Hematopoietic multipotent progenitor cell treated with erythropoietin and hydrocortisone succinate and interleukin-3 and kit ligand, for 15 days (in vitro differentiated cells): ENCODE results near the gene PRSS57.
"Not testable (repeated sequence)": the region's sequence is repeated elsewhere in the genome, so short reads cannot be mapped to it uniquely, and the experiment has no call there.

Experiments used
- DNase-seq: peaks from one replicate; pipeline ENCODE4 v3.0.0-alpha.2; 2015; ENCODE audit warnings: low spot score

Gene PRSS57

DNA sequence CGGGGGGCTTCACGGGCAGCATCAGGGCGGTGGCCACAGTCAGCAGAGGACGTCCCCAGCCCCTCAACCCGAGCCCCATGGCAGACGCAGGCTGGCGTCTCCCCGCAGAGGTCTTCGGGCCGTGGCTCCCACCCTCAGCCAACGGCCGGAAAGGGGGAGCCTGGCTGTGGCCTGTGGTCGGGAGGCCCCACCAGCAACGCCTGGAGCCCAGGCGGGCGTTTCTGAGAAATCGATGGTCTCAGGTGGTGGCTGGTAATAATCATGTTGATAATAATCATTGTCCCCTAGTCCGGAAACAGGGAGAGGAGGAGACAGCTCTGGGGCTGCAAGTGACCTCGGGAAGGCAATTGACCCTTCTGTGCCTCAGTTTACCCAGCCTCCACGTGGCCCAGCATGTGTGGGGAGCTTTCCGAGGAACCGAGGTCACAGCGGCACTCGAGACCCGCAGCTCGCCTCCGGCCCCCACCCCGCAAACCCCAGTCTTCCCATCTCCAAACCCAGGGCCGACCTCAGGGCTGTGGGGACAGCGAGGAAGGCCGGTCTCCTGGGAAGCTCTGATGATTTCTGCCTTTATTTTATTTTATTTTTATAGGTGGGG lies at the start of gene PRSS57:
TSS of gene PRSS57 (minus strand) at position 101 of the 598 bp plus-strand sequence. CDS start at position 79, 22 bp downstream.
- no peak for DNase-seq

DNA sequence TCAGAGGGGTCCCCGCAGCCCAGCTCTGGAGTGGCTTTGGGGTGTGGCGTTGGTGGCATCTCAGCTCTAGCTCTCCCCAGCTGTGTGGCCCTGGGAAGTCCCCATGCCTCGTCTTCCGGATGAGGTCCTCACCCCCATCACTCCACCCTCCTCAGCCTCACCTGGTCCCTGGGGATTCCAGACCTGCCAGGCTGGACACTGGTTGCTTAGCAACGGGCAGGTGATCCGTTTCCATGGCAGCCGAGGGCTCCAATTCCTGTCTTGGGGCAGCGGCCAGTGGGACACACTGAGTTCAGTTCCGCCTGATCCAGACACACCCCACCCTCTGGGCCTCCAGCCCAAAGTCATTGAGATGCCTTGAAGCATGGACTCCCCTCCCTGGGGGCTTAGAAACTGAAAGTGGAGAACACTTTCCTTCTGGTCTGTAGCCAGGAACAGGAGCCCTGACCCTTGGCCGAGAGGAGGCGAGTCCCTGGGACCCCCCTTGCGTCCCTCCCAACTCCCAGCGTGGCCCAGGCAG lies 48.0 kb upstream of the PRSS57 start:
- DNase-seq, result no peak

DNA sequence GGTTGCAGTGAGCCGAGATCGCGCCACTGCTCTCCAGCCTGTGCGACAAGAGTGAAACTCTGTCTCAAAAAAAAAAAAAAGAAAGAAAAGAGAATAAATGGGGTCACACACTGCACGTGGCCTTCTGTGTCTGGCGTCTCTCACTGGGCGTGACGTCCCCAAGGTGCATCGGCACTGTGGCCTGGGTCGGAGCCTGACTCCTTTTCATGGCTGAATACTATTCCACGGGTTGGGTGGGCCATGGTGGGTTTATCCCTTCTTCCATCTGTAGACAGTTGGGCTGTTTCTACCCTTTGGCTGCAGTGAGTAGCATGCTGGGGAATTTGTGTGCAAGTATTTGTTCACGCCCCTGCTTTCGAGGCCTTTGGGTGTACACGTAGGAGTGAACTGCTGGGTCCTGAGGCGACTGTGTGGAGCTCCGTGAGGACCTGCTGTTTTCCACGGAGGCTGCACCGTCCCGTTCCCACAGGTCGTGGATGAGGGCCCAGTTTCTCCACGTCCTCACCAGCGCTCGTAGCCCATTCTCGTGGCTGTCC lies 47.4 kb upstream of the PRSS57 start:
- no peak for DNase-seq

DNA sequence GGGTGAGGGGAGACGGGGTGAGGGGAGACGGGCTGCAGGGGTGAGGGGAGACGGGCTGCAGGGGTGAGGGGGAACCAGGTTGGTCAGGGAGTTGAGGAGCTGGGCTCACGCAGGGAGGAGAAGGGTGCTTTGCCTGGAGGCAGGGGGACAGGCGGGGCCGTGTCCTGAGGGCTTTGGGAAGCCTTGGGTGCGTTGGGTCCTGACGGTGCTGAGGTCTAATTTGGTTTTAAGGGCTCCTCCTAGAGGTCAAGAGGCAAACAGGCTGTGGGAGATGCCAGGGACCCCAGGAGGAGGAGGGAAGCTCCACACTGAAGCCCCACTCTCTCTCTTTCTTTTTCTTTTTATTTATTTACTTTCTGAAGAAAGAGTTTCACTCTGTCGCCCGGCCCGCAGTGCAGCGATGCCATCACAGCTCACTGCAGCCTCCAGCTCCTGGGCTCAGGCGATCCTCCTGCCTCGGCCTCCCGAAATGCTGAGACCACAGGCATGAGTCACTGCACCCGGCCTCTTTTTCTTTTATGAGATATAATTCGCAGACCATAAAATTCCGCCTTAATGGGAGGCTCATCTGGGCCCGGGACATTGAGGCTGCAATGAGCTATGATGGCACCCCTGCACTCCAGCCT lies 46.4 kb upstream of the PRSS57 start:
- no peak for DNase-seq

DNA sequence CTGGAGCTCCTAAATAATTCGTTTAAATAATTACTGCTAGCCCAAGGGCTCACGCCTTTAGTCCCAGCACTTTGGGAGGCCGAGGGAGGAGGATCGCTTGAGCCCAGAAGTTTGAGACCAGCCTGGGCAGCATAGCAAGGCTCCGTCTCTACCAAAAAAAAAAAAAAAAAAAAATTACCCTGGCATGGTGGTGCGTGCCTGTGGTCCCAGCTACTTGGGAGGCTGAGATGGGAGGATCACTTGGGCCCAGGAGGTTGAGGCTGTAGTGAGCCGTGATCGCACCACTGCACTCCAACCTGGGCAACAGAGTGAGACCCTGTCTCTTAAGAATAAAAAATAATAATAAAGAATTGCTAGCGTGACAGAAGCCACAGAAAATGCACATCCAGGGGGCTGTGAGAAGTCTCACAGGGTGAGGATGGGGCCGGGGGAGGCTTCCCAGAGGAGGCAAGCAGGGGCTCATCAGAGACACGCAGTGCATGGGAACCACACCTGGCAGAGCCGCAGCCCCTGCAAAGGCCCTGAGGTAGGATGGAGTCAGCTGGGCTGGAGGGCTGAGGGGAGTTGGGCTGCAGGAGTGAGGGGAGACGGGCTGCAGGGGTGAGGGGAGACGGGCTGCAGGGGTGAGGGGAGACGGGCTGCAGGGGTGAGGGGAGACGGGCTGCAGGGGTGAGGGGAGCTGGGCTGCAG lies 45.7 kb upstream of the PRSS57 start:
- DNase-seq, result not testable (repeated sequence)

DNA sequence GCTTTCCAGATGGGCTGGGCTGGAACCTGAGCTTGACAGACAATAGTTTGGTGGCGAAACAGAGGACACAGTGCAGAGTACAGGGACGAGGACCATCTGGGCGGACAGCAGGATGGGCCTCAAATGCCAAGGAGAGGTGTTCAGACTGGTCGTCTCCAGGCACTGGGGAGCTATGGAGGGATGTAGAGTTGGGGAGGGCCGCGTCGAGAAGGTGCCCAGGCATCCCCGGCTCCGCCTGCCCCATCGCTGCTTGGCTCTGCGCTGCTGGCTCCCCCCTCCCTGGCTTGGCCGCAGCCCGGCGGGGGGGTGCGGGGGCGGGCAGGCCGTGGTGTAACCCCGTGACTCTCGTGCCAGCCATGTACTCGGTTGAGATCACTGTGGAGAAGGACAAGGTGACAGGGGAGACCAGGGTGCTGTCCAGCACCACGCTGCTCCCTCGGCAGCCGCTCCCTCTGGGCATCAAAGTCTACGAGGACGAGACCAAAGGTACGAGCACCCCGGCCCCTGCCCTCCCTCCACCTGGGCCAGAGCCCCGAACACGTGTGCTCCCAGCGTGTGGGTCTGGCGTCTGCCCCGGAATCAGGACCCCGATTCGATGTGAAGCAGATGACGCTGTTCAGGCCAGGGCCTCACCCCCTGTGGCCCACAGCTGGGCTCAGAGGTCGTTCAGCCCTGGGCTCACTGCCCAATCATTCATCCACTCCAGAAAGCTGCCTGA lies 44.9 kb upstream of the PRSS57 start:
- DNase-seq, result no peak

DNA sequence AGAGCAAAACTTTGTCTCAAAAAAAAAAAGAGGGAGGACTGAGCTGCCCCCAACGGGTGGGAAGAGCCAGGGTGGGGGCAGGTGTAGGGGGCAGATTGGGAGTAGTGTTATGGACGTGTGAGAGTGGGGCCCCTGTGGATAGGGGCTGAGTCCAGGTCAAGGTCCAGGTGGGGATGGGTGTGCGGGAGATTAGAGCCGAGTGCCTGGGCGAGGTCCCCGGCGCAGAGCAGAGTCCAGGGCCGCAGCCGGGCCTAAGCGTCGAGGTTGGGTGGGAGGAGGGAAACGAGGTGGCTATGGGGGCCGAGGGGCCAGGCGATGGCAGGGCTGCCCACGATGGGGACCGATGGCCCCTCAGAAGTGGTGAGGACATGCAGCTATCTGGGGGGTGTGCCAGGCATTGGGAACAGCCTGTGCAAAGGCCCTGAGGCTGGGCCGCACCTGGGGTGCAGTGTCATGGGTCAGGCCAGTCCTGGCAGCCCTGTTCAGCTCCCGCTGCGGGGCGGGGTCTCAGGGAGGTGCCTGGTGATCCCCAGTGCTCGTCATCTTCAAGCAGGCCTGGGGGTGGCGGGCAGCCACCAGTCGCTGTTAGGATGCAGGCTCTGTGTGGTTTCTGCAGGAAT lies 43.4 kb upstream of the PRSS57 start:
- no peak for DNase-seq

DNA sequence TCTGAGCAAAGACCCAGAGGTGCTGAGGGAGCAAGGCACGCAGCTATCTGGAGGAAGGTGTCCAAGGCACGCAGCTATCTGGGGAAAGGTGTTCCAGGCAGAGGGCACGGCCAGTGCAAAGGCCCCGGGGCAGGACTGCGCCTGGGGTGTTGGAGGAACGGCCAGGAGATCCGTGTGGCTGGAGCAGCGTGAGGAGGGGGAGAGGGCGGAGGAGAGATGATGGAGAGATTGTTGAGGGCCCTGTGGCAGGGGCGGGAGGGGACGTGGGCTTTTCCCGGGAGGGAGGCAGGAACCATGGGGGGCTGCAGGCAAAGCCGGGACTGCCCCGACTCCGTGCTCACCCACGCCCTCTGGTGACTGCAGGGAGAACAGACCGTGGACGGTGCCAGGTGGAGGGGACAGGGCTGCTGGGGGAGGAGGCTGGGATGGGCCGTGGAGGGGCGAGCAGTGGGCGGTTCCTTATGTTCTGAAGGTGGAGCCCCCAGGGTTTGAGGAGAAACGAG lies 42.4 kb upstream of the PRSS57 start:
- peak; percentile 38 for DNase-seq

DNA sequence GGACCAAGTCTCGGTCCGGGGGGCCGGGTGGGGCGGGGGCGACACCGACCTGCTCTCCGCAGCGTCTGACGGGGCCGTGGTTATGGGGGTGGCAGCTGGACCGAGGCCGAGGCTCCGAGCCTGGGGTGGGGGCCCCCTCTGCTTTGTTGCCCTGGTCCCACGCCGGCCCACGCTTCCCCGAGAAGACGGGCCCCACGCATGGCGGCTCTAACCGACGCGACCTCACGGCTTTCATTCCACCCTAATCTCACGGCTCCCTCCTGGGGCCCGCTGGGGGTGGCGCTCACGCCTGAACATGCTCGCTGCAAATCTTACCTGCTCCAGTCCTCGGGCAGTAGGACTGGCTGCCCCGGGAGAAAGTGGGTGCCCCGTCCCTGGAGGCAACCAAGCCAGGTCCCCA lies 40.9 kb upstream of the PRSS57 start:
- DNase-seq, result no peak

DNA sequence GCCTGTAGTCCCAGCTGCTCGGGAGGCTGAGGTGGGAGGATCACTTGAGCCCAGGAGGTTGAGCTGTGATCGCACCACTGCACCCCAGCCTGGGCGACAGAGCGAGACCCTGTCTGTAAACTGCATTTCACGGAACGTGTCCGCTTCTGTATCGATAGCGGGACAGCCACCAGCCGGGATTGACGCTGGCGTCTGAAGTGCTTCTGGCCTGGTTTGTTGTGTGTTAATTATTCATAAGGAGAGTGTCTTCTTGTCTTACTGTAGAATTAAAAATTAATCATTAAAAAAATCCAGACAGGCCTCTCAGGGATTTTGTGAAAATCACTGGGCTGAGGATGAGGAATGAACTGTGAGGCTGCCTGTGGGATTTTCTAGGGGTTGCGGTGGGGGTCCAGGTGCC lies 39.5 kb upstream of the PRSS57 start:
- no peak for DNase-seq

DNA sequence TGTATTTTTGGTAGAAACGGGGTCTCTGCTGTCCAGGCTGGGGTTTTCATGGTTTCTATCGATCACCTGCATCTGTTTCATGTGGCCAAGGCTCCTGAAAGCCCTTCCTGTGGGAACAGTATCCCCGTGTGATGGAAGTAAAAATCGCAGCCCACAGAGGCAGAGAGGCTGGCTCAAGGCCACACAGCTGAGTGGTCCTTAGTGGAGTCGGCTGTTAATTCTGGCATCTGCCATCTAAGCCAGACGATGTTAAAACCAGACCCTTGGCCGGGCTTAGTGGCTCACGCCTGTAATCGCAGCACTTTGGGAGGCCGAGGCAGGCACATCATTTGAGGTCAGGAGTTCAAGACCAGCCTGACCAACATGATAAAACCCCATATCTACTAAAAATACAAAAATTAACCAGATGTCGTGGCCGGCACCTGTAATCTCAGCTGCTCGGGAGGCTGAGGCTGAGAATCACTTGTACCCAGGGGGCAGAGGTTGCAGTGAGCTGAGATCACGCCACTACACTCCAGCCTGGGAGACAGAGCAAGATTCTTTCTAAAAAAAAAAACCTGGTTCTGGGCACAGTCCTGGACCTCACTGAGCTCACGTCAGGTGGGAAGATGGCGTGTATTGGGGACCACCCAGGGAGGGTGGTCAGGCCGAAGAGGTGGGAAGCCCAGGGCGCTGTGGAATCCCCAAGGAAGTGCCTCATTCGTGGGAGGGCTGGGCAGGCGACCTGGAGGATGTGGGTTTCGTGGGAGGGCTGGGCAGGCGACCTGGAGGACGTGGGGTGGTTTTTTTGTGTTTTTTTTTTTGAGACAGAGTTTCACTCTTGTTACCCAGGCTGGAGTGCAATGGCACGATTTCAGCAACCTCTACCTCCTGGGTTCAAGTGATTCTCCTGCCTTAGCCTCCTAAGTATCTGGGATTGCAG lies 37.2 kb upstream of the PRSS57 start:
- DNase-seq, result no peak

DNA sequence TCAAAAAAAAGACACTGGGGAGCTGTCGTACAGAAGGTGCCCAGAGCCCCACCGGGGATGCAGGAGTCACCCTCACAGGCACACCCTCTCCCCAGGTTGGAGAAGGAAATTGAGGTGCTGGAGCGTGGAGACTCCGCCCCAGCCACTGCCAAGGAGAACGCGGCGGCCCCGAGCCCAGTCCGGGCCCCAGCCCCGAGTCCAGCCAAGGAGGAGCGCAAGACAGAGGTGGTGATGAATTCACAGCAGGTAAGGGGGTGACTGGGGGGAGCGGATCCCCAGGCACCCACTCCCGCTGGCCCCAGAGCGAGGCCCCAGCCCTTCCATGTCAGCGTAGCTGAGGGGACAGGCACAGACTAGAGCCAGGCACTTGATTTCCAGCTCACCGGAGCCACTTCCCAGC lies 35.7 kb upstream of the PRSS57 start:
- no peak for DNase-seq

DNA sequence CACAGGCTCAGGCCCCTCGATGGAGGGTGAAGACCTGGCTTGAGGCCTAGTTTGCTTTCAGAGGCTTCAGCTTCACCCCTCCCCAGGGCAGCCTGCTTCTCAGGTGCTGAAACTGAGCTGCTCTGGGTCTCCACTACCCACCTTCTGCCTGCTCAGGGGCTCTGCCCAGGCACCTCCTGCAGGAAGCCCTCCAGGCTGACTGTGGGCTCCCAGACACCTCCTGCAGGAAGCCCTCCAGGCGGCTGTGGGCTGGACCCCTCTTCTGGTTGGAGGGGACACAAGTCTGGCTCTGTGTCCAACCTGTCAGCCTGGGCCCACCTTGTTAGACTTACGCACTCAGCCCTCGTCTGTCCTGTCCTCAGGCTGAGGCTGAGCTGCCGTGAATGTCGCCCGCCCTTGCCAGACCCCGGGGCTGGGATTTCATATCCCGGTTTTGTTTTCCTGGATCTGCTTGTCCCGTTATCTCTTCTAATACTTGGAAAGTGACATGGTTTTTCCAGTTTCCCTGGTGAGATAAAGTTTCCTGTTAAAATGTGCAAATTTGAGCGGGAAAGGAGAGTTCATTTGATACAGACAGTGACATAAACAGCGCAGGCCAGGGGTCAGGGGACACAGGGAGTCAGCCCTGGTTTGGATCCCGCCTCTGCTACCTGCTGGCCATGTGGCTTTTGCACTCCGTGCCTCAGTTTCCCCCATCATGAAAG lies 34.9 kb upstream of the PRSS57 start:
- DNase-seq, result no peak

DNA sequence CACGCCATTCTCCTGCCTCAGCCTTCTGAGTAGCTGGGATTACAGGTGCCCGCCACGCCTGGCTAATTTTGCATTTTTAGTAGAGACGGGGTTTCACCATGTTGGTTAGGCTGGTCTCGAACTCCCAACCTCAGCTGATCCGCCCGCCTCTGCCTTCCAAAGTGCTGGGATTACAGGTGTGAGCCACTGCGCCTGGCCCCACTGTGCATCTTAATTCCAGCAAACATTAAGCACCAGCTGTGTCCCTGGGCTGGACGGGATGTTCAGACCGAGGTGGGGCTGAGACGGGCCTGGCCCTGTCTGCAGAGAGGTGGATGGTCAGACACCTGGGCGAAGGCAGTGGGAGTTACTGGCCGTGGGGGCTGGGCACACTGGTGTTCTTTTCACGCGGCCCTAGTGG lies 34.3 kb upstream of the PRSS57 start:
- not testable (repeated sequence) for DNase-seq

DNA sequence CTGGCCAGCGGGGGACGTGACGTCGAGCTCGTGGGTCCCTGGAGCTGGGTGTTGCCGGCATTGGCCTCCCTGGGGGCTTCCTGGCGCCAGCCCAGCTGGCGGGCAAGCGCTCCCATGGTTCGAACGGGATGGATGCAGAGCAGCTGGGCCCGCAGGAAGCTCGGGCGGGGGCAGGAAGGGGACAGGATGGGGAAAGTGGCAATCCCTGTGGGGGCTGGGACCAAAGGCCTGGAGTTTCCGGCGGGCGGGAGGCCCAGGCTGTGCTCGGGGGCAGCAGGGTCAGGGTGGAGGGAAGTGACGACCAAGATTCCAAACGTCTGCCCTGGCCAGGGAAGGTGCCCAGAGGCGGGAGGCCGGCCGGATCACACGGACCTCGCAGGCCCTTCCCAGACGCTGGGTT lies 32.8 kb upstream of the PRSS57 start:
- no peak for DNase-seq

DNA sequence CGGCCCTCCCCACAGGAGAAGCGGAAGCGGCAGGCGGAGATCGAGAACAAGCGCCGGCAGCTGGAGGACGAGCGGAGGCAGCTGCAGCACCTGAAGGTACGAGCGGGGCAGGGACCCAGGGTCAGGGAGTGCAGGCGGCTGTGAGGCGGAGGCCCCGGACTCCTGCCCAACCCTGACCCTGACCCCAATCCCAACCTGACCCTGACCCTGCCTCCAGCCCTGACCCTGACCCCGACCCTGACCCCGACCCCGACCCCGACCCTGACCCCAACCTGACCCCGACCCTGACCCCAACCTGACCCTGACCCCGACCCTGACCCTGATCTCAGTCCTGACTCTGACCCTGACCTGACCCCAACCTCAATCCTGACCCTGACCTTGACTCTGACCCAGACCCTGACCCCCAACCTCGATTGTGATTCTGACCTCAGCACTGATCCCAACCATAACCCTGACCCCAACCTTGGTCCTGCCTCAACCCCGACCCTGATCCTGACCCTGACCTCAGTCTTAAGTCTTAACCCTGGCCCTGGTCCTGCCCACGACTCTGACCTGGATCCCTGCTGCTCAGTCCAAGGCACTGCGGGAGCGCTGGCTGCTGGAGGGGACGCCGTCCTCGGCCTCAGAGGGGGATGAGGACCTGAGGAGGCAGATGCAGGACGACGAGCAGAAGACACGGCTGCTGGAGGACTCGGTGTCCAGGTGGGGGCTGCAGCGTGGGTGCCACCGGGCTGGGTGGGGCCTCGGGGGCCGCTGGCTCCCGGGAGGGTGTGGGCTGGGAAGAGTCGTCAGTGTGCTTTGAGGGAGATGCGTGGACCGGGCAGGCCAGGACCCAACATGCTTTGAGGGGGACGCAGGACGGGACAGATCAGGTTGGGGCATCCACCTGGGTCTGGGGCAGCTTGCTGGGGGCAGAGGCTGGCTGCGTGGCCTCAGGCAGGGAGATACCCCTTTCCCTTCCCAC lies 32.0 kb upstream of the PRSS57 start:
- no peak for DNase-seq

DNA sequence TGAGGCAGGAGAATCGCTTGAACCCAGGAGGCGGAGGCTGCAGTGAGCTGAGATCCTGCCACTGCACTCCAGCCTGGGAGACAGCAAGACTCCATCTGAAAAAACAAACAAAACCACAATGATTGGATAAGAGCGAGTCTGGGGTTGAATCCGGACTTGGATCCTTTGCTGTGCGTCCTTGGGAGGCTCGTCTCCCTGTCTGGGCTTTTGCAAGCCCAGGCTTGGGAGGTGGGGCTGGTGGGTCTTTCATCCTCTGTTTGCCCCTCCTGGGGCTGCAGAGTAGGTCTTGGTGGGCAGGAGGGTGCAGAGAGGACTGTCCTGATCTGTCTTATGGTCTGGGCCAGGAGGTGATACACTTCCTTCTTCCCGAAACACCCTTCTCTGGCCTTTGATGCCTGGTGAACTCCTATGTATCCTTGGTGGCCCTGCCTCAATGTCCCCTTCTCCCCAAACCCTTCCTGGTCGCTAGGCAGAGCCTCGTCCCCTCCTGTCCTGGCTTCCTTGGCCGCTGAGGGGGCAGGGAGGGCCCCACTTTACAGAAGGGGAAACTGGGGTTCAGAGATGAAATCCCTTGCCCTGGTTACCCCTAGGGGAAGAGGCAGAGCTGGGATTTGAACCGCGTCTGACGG lies 30.3 kb upstream of the PRSS57 start:
- no peak for DNase-seq

DNA sequence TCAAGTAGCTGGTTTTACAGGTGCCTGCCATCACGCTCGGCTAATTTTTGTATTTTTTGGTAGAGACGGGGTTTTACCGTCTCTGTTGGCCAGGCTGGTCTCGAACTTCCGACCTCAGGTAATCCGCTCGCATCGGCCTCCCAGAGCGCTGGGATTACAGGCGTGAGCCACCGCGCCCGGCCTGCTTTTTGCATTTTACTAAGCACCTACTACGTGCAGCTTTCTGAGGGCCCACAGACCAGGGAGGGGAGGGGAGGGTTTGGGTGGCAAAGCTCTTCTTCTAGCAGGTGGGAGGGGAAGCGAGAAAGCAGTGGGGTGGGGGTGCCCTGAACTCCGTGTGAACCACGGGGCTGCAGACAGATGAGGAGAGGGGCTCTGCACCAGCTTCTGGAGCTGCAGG lies 28.5 kb upstream of the PRSS57 start:
- no peak for DNase-seq
